DMS53 (cell line): Measurements from ENCODE around the gene ACSL6.

Experiments used
- DNase-seq: peaks from one replicate; lab custom pipeline; 2025; lab: John Stamatoyannopoulos, UW

The ACSL6 gene

DNA sequence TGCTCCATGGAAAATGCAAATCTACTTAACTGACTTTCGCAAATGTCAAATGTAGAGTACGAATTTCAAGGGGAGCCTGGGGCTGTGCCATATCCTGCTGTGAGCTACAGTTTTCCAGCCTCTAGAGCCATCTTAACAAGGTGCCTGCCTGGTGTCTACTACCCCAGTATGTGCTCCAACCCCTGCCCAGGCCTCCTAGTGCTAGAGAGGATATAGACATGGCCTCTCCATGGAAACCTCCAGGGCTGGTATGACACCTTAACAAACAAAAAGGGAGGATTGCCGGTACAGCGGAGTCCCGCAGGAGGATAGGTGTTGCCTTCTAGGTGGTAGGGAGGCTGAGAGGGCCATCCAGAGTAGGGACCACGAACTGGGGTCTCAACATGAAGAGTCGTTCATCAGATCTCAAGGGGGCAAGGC, 35.4 kb upstream of the ACSL6 start:
- DNase-seq: no peak

DNA sequence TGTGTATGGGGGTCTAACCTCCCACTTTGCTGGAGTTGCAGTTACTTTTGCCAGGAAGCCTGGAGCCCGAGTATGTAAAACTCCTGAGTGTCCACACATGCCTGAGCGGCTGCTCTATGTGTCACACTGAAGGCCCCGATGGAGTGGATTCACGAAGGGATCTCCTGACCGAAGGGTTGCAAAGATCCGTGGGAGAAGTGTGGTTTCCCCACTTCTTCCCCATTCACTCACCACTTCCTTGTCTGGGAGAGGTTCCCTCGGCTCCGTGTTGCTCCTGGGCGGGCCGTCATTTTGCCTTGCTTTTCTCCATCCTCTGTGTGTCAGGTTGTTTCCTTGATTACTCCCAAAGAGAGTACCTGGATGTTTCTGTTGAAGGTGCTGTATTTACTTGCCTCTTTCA, 32.7 kb upstream of the ACSL6 start:
- DNase-seq: no peak

DNA sequence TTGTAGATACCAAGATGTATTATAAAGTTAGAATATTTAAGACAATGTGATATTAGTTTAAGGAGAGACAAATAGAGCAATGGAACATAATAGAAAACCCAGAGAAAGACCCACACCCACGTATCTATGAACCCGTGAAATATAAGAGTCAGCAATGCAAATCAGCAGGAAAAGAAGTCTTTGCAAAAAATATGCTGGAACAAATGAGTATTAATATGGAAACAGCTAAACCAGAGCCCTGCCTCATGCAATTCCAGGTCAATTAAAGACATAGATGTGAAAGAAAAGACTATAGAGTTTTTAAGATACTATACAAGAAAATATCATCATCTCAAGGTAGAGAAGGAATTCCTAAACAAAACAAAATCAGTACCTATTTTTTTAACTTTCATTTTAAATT, 25.9 kb upstream of the ACSL6 start:
- DNase-seq: no peak

DNA sequence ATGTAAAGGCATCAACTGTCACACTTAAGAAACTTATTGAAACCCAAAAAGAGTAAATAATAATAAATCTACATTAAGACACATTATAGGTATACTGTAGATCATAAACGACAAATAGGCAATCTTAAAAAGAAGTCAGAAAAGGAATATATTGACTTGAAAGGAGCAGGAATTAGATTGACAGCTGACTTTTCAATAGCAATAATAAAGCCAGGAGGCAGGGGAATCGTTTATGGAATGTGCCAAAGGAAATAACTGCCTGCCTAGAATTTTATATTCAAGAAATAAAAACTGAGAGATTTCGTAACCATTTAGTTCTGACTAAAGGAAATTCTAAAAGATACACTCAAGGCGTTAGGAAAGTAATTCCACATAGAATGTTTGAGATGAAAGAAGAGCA, 21.7 kb upstream of the ACSL6 start:
- DNase-seq: no peak

DNA sequence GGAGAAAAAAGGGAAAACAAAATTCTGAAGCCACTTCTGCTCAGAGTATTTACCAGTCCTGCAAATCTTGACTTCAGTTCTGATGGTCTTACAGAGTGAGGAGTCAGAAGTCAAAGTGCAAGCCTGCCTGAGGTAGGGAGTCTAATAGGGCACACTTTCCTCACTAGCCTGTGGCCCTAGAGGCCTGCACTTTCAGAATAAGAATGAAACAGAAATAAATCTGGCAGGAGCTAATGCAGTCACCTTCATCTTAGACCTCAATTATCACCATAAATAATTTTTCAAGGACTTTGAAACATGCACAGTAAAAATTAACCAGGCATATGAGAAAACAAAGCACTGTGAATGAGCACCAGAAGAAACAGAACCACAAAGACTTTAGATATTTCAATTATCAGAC, 20.7 kb upstream of the ACSL6 start:
- no peak for DNase-seq

DNA sequence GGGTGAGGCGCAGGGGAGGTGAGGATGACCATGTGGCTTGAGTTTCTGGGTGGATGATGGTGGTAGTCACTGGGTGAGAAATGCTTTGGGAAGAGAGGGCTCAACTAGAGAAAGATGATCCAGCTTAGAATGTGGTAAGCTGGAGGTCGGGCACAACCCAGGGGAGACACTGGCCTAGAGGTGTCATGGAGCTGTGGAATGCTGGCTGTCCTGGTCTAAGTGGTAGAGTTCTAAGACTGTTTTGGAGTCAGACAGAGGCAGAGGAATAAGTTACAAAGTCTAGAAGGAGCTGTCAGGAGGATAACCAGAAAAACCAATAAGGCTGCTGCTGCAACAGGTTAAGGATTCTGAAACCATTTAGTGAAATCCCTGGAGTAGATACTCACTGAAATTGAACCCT, 19.2 kb upstream of the ACSL6 start:
- no peak for DNase-seq

DNA sequence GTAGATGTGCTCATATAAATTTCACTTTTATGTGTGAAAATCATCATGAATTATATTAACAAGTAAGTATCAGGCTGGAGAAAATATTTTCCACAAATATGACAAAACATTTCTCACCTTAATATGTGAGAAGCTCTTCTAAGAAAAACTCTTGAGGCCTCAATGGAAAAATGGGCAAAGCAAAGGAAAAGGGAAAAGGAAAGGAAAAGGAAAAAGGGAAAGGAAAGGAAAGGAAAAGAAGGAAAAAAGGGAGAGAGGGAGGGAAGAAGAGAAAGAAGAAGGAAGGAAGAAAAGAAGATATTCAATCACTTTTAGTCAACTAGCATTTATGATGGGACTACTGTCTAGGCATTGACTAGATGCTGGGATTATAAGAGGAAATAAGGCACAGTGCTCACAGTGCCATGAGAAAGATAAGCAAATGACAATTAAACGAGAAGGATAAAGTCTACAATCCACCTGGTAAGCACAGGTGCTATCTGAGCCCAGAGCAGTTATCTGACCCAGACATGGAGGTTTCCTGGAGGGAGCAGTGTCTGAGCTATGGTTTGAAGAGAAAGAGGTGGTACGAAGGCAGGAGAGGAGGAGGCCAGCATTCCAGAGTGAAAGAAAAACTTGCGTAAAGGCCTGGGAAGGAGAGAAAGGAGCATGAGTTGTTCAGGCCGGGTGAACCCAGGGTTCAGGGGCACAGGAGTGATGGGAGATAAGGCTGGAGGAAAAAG, 18.3 kb upstream of the ACSL6 start:
- no peak for DNase-seq

DNA sequence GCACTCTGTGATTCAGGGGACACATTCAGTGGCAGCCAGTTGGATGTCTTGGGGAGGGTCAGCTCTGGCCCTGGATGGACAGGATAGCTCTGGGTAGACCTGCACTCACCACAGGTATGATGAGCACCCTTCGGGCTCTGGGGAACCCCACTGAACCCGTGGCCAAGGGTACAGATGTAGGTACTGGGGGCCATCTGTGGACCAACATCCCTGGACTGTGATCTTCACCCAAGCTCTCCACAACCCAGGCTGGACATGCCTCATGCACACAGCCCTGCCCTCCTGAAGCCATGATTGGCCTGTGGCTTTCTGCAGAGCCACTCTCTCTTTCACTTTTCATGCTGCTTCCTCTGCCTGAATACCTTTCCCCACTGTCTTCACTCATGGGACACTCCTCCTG, 15.6 kb upstream of the ACSL6 start:
- DNase-seq: no peak

DNA sequence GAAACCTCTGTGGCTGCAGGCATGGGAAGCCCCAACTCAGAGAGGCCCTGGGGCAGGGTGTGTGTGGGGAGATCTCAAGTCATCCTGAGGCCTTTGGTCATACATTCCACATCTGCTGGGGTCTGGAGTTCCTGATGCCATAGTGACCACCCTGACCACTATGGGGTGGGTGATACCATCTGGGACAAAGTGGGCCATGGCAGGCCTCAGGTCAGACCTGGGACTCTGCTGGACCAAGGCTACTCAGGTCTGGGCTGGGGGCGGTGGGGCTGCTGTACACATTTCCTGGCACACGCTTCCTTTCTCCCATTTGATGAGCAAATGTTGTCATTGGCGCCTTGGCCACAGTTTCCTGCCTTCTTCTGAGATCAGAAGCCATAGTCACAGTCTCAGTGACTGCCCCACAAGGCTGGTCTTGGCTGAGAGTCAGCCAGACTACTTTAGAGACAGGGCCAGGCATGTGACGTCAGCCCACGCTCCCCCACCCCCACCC, 15.1 kb upstream of the ACSL6 start:
- no peak for DNase-seq

DNA sequence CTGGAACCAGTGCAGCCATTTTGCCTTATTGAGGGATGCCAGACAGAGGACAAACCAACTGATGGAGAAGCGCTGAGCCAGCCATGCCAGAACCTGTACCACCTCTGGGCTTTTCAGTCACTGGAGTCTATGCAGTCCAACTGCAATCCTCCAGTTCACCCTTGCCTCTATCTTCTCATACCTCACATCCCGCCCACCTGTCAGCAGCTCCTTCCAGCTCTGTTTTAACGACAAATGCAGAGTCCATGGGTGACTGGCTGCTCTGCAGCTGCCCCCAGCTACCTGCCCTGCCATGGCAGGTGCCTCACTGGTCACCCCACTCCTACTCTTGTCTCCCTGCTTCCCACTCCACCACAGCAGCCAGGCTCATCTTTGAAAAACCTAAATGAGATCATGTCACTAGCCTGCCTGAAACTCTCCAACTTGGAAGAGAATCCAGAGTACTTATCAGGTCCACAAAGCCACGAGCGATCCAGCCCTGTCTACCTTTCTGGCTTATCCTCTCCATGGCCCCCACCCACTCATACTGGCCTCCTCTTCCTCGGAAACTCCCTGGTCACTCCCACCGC, 14.0 kb upstream of the ACSL6 start:
- DNase-seq: no peak

DNA sequence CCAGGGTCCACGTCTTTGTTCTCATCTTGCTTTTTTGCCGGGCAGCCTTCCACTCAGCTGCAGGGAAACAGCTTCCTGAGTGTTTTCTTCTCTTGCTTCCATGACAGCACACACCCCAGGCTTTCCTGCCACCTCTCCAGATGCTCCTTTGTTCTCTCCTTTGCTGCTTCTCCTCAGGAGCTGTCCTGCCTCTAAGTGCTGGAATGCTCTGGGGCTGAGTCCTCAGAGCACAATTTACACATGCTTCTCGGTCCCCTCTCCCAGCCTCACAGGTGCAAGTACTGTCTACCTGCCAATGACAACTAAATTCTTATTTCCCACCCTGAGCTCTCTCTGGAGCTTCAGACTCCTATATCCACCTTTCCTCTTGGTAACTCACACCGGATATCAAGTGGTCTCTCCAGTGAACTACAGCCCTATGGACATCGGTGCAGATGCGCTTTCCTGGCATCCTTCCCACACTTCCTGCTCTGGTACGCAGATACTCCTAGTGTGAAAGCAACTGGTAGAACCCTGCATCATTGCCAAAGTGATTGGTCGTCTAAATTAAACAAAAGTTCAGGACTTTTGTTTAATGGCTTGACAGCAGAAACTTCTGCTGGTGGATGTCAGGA, 13.4 kb upstream of the ACSL6 start:
- no peak for DNase-seq

DNA sequence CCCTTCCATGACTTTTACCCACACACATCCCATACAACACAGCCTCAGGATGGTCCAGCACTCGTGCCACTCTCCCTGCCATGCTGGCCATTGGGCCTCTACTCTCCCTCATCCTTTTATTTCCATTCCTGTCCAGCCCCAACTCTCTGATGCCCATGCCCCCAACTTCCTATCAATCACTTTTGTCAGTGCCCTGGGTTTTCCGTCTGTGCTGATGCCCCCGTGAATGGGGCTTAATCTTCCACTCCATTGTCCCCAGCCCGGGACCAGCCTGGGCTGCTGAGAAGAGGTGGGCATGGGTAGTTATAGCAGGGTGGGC, 12.6 kb upstream of the ACSL6 start:
- DNase-seq: no peak

DNA sequence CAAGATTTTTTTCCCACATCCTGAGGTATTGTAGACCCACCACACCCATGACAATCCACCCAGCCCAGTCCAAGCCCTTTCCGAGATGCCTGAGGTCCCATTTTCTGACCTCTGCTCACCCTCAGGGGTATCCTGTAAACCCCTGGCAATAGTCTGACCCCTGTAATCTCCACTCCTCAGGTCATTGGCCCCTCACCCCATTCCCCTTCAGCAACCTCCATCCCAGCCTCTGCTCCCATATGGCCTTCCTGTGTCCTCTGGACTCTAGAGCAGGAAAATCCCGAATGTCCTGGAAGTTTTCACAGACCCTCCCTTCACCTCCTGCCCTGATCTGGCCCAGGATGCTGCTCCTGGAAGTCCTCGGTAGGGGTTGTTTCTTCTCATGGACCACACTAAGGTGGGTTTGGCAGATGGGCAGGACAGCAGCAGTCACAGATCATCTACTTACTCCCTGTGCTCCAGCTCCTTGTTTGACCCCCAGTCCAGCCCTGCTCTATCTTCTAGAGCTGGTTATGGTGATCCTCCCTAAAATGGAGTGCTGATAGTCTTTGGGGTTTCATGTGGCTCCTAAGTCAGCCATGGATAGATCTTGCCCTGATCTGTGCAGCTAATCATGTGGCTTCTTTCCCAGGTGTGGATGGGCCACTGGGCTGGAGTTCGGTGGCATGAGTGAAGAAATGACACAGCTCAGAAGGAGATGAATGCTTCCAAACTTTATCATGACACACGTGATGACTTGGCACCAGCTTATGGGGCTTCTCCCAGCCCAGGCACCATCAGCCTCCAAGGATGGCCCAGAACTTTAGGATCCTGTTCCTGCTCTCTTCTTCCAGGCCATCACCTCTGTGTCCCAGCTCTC, 12.0 kb upstream of the ACSL6 start:
- no peak for DNase-seq

DNA sequence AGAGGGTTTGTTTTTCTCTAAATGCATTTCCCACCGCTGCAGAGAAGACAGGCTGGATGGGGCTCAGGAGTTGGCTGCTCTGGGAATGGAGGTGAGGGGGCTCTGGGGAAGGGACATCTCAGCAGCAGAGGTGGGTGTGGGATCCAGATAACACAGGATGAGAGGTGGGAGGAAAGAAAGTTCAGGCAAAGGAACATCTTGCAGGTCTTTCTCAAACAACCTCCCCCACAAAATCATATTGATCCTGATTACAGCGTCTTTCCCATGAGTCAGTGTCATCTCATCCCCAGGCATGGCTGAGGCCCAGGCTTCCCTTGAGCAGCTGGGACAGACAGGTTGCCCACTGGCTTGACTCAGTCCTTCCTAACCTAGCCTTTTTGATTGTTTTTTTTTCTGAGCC, 11.3 kb upstream of the ACSL6 start:
- no peak for DNase-seq

DNA sequence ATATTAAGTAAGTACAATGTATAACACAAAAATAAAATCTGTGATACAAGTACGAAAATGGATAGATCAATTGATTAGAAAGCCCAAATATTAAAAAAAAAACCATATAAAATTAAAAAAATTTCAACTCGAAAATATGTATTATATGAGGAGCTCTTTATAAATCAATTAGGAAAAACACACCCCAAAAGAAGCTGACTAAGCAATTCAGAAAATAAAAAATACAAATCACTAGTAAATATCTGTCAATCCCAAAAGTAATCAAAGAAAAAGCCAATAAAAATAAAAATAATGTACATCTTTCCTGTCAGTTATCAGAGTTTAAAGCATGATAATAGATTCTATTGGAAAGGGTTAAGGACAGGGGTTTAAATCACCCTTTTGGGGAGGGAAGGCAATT, 10.2 kb upstream of the ACSL6 start:
- no peak for DNase-seq

DNA sequence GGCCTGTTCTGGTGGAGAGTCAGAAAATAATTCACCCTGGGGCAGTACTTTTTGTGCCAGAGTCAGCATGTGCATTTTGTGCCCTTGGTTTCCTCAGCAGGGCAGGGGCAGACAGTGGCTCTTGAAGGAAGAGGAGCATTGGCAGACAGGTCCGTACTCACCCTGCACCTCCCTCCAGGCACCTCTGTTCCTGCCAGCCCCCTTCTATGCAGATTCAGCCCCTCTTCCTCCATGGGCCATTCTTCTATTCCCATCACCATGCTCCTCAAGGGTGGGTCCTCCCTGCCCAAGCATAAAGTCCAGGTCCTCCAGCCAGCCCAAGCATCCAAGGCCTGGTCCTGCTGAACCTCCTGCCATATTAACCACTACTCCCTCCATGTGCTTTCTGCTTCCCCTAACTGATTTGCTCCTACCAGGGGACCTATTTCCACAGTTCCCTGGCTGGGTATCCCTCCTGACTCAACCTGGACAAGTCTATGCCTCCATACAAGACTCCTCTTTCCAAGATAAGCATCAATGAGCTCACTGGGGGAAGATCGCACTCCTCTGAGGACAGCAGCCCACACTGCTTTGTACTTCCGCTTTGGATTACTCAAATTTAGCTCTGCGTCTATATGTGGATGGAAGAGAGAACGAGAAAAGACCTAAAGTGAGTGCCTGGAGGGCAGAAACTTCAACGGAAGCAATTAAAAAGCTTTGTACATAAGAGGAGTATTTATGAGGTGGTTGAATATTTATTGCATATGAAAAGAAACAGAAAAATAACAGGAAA, 9.3 kb upstream of the ACSL6 start:
- DNase-seq: no peak

DNA sequence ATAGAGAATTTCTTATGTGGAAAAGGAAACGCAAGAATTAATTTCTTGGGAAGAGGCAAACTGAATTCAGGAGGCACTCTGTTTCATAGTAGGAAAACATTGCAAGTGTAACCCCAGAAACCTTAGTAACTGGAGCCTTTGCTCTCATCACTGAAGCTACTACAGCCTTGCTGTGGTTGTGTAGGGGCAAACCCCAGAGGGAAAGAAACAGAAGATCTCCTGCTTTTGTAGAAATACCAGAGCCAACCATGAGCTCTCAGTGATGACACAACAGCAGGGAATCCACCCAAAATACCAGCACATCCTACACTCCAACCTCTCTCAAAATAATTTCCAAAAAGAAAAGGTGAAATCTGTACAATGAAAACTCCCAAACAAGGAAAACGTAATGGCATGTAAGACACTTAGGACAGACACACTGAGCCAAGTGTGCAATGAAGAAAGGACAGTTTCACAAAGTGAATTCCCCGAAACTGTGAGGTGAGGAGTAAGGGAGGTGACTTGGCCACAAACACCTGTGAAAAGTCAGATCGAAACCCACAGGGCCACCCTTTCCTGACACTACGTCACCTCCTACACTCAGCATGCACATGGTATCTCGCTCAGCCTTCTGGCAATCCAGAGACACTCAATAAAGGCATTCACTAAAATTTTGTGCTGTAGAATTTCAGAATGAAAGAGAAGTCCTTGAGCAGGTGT, 8.5 kb upstream of the ACSL6 start:
- no peak for DNase-seq

DNA sequence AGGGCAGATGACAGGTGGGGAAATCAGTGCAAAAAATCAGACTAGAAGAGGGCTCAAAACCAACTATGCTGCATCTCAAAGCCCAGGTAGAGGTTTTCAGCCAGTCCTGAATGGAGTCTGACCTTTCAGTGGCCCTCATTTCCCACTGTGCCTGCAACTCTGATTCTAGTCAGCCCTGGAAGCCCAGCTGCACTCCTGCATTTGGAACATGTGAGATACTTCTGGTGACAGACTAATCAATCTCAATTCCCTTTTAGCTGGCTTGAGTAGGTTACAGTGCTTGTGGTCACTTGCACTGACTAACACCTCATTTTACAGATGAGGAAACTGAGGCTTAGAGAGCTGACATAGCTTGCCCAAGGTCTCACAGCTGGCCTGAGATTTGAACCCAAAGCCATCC, 7.9 kb upstream of the ACSL6 start:
- no peak for DNase-seq

DNA sequence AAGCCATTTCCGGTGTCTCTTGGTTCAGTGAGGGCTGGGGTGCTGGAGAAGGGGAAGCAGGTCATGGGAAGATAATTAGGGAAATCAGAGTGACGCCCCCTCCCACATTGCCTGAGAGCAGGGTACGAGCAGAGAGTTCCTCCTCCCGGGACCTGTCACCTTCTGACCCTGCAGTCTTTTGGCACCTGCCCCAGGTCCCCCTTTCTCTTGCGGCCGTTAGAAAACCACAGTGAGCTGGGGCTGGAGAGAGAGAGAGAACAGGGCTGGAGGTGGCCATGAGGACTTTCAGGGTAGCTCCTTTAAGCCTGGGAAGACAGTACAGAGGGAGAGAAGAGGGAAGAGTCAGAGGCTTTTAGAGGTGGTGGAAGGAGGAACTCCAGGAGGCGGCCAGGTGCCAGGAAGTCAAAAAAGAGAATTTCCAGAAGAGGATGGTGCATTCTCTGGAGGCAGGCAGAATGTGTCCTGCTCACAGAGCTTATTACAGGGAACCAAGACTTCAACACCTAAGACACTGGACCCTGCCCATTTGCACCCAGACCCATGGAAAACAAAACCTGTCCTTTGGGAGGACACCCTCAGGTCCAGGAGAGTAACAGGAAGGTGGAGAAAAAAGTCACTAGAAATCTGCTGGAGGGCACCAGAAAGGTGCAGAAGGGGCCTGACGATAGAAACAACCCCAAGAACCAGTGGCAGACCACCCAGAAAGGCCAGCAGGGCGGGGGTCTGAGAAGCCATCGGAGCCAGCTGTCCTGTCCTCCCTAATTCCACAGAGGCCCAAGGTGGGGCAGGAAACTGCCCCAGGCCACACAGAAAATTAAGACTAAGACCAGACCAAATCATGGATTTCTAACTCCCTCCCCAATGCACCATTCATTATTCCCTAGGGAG, 6.5 kb upstream of the ACSL6 start:
- no peak for DNase-seq

DNA sequence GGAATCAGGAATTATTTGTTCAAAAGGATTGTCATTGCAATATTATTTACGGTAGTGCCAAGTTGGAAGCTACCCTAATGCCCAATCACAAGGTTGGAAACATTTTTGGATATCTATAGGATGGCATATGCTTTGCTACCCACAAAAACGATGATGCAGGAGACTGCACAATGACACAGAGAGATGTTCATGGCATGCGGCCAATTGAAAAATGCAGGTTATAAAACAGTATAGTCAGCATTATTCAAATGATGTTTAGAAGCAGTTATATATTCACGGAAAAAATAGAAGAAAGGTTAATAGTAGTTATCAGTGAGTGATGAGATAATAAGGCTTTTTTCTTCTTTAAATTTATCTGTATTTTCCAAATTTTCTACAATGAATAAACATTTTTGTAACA, 5.9 kb upstream of the ACSL6 start:
- DNase-seq: no peak
